BJ (cell line): ENCODE results near the gene HOXD11. TPM values are rescaled to one million over a fixed set of nuclear protein-coding genes. Genes with fewer than 3 reads are reported as not detected.

Source experiments
- CTCF ChIA-PET: fragments of 350-600 bp; formaldehyde crosslinking; extraction: SDS; loops from one replicate; lab custom pipeline; 2021; ENCODE audit warnings: antibody characterized with exemption, inconsistent platforms; lab: Yijun Ruan, JAX
- POLR2A ChIA-PET: fragments of 300-600 bp; sonication (Branson Sonifier 250); formaldehyde crosslinking; extraction: SDS; loops from one replicate; lab custom pipeline; 2021; ENCODE audit warnings: antibody characterized with exemption; lab: Charles Lee
- DNase-seq: peaks from one replicate; pipeline ENCODE4 v3.0.0-alpha.2; 2011; ENCODE audit warnings: low read depth
- H3K27me3 ChIP-seq: 2 replicates; pipeline ENCODE4 v1.6.0; 2011; ENCODE audit warnings: low read length; ENCODE audit not compliant: control insufficient read depth, insufficient read depth
- H3K36me3 ChIP-seq: 2 replicates; pipeline ENCODE4 v1.5.1; 2011; ENCODE audit warnings: low read length; ENCODE audit not compliant: control insufficient read depth, insufficient read depth
- H3K4me3 ChIP-seq: 2 replicates; pipeline ENCODE4 v1.5.1; 2011; ENCODE audit warnings: low read depth, mild to moderate bottlenecking, control low read depth, low read length
- CTCF ChIP-seq: IDR thresholded peaks from 2 replicates; pipeline ENCODE4 v1.5.1; 2011; ENCODE audit warnings: low read depth, mild to moderate bottlenecking, control low read depth, inconsistent platforms, low read length, moderate library complexity; ENCODE audit not compliant: insufficient read depth
- polyA plus RNA-seq: library from polyadenylated mRNA; depleted of rRNA; stranded (reverse); fragments of >200 nt; gene quantifications from 2 replicates; pipeline ENCODE4 v1.2.3, GENCODE V29; 2011

Gene HOXD11
- polyA plus RNA-seq, 1 experiment: 9.9 TPM

- peak; percentile 43; the same call in 1 of the 2 replicates for TF ChIP-seq CTCF
- ChIA-PET POLR2A (no interaction called here), CTCF (interaction anchor here (1.6 to 1.9 kb wide), 3 partner anchors 9 to 543 kb away, joined by 4 to 7 read pairs (median 5); no protein-coding TSS in a partner anchor)
- Histone ChIP-seq H3K4me3 (no peak overlapping the region), H3K36me3 (peaks cover 1% of the 10 kb centered on the region), H3K27me3 (peaks cover 2% of the 10 kb centered on the region; the same call in 1 of the 2 replicates)
- DNase-seq: no peak
Observed at GRCh38 chr2:176111309-176111663, 4.2 kb downstream of the HOXD11 start.

- POLR2A ChIA-PET: no interaction called here
- H3K4me3 ChIP-seq: no peak overlapping the region
- CTCF ChIA-PET: no interaction called here
- peaks cover 2% of the 10 kb centered on the region for H3K36me3 ChIP-seq
- DNase-seq: no peak
- H3K27me3 ChIP-seq: no peaks in the 10 kb centered on the region
- TF ChIP-seq CTCF: no peak
Observed at GRCh38 chr2:176111846-176112374, 4.8 kb downstream of the HOXD11 start.

GRCh38 chr2:176112375-176113302 lies 5.6 kb downstream of the HOXD11 start:
- CTCF ChIA-PET: interaction anchor here (1.0 kb wide), 1 partner anchor 526 kb away, joined by 4 read pairs; no protein-coding TSS in a partner anchor

GRCh38 chr2:176114120-176114929 lies 7.2 kb downstream of the HOXD11 start:
- no peak for TF ChIP-seq CTCF
- Histone ChIP-seq H3K27me3 (0 out of 2 replicates have a peak, but pooled peaks cover 1% of the 10 kb centered on the region), H3K4me3 (no peak overlapping the region), H3K36me3 (peaks cover 2% of the 10 kb centered on the region)
- ChIA-PET POLR2A (no interaction called here), CTCF (interaction anchor here (0.6 to 1.0 kb wide), 4 partner anchors 12 to 525 kb away, joined by 3 to 4 read pairs (median 4); no protein-coding TSS in a partner anchor)
- no peak for DNase-seq

More at GRCh38 chr2:176112375-176113302, 5.6 kb downstream of the HOXD11 start:
- TF ChIP-seq CTCF: no peak
- H3K36me3 ChIP-seq: peaks cover 2% of the 10 kb centered on the region
- H3K4me3 ChIP-seq: no peak overlapping the region
- no peak for DNase-seq
- no peaks in the 10 kb centered on the region for H3K27me3 ChIP-seq
- POLR2A ChIA-PET: no interaction called here
